NCI-H146 treated with DMSO at 0.1 percent for 48 hours (cell line): Measurements from ENCODE around the gene MLEC.
A peak's percentile ranks its signal among the peaks of the same experiment; 100 is the strongest.

Source experiments
- DNase-seq: peaks from one replicate; lab custom pipeline; 2025; ENCODE audit not compliant: unreplicated experiment; lab: John Stamatoyannopoulos, UW

MLEC gene

DNA sequence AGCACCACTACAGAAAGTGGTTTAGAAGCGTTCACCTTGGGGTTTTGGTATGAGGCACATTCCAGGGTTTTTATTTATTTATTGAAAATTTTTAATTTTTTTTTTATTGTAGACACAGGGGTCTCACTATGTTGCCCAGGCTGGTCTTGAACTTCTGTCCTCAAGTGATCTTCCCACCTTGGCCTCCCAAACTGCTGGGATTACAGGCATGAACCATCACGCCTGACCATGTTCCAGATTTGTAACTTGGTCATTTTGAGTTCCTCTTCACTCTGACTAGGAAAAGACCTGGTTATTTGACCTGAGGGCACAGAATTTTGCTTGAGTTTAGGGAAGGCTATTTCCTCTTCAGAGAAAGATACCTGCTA lies 3.1 kb downstream of the MLEC start:
- DNase-seq: no peak

DNA sequence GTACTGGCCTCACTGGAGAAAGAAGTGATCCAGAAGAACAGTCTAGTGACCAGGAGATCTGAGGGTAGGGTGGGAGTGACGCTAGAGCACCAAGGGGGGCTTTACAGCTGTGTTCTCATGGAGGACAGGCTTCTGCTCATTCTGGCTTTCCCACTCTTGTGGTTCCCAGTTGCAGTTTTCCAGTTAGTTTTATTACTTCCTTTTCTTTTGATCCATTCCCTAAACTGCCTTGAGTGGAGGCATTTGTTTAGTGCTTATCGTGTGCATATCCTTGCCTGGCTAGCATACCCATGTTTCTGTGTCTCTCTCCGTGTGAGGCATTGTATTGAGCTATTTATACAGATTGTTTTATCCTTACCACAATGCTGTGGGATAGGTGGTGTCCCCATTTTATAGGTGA lies 4.0 kb downstream of the MLEC start:
- DNase-seq: no peak

DNA sequence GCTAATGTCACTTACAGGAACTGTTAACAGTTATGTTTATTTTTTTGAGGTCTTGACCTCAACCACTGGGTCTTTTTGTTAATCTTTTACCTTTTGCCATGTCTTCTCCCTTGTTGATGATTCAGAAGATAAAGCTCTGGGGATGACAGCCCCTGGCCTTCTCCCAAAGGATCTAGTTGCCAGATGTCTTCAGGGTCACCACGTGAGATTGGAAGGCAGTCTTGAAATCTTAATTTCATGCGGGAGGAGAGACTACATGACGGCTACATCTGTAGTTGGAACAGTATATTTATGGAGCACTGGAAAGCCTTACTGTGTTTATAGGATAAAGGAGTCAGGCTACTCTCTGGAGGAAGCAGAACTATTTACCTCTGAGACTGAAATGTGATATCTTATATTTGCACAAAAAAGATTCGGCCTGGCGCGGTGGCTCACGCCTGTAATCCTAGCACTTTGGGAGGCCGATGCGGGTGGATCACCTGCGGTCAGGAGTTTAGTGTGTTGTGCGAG lies 5.6 kb downstream of the MLEC start:
- no peak for DNase-seq

DNA sequence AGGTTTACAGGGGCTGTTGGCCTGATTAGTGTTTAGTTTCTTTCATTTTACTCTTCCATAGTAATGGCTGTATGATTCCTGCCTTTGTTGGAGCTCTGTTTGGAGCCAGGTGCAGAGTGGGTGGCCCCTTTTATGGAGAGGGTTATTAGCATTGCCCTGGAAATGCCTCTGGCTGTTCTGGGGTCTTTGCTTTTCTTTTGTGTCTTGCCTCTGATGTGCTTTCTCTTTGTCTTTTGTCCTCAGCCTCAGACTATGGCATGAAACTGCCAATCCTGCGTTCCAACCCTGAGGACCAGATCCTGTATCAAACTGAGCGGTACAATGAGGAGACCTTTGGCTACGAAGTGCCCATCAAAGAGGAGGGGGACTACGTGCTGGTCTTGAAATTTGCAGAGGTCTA lies 6.9 kb downstream of the MLEC start:
- peak; percentile 60 for DNase-seq

DNA sequence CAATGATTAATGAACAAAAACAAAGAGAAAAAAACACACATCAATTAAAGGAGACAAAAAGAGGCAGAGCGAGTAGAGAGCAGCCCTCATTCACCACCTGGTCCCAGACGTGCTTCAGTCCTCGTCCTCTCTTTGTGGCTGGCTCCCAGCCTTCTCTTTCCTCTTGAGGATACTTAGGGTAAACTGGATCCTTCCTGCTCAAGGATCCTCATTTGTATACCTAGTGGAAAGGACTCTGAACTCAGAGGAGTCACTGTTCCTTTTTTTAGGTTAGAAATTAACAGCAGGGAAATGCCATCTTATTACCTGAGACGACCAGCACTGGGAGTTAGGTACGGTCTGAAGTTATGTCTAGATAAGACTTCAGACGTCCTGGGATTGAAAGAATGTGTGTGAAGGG lies 9.7 kb downstream of the MLEC start:
- DNase-seq: no peak

DNA sequence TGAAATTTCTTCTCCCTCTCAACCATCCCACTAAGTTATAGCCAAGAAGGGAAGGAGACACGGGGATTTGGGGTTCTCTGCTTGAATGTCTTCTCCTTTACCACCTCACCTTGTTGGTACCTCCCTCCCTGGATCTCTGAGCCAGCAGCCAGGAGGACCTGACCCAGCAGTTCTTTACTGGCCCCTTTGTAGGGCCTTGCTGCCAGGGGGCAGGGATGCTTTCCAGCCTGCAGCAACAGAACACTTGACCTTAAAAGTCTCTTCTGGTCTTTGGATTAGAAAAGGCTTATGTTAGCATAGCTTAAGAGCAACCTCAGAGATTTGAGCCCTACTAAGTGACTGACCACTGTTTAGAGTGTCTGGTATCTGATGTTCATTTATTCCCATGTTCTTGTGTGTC lies 10.4 kb downstream of the MLEC start:
- DNase-seq: no peak

DNA sequence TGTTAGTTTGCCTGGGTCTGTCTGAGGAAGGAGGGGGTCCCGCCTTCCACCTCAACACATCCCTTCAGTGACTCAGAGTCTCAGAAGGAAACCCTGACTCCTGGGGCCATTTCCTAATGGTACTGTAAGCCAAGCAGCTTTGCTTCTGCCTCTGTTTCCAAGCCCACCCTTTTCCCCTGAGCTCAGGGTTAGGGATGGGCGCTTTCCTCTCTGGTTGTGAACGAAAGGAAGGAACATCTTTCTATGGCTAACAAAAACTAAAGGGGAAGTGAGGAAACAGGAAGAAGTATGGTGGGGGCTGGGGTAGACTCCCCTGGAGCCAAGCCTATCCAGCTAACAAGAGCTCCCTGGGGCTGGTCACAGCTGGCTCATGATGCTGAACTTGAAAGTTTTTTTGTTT lies 11.7 kb downstream of the MLEC start:
- DNase-seq: no peak

DNA sequence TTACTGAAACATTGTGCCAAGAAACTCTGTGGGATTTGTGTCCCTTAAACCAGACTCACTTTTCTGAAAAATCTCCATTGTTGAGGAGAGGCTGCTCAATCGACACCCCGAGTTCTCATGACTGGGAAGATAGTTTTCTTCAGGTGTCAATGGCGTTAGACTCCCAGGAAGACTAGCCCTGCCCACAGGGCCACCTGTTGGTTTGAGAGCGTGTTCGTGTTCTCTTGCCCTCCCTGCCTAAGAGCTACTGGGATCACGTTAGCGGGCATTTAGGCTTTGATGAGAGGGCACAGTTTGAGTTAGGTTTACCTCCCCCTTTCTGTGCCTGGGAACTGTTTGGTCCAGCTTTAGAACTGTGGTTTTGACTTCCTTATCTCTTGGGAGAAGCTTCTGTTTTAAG lies 12.6 kb downstream of the MLEC start:
- DNase-seq: no peak

DNA sequence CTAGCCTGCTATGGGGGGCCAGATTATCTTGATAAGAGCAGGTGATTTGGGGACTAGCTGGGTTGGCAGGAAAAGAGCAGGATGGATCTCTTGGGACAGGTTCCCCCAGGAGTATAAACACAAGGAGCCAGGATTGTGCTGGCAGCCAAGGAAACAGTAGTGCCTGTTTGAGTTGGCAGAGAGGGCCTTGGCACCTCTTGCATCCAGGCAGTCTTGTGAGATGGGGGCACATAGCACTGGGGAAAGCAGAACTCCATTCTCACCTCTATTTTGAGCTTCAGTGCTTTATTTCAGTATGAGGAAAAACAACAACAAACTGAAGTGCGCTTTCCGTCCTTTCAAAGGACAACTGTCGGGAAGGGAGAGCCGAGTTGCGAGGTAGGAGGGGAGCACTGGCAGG lies 13.9 kb downstream of the MLEC start:
- no peak for DNase-seq

DNA sequence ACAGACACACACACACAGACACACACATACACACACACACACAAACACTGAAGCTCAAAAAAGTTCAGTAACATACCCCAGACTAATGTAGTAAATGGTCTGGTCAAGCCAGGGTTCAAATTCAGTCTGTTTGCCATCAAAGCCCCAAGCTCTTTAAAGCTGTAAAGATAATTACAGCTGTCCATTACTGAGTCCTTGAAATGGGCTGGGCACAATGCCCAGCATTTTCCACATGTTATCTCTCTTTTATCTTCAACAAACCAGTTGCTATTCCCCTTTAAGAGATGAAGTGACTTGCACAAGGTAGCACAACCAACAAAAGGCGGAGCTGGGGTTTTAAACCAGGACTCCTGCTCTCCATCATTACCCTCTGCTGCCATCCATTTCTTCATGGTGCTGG lies 15.7 kb downstream of the MLEC start:
- DNase-seq: no peak

DNA sequence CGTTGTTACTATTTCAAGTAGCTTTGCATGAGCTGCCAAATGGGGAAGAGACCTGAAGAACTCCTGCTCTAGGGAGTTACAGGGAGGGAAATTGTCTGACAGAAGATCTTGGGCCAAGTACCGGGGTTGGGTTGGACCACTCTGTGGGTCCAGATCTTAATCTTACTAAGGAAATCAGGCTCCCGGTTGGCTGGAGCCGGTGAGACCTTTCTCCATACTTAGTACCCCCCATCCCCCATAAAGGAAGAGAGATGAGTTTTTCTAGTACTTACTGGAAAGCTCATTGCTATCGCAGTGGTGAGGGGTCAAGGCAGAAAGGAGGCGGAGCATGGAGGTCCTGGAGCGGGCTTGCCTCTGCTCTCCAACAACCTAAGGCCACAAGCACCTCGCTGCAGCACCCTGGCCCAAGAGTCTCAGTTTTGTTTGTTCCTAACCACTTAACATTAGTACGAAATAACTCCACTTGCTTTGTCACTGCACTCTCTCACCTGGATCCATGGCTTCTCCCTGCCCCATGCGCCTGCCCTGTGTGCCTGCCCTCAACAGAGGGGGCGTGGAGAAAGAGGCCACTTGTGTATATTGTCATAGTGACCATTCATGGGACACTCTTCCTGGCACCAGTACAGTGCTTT lies 16.5 kb downstream of the MLEC start:
- DNase-seq: no peak

DNA sequence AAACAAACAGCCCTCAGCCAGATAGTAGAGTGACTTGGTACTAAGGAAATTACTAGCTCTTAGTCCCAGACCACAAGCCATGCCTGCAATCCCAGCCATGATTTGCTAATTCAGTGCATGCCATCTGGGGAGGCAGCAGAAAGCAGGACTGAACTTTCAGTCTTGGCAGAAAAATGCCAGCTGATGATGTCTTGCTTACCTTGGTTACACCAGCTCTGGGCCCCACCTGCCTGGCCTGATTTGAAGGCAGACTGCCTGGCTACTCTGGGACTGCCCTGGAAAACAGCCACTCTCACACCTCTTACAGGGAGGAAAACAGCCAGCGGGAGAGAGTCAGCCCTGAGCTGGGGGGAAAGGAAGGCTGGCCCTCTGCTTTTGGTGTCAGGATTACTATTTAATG lies 18.7 kb downstream of the MLEC start:
- no peak for DNase-seq

DNA sequence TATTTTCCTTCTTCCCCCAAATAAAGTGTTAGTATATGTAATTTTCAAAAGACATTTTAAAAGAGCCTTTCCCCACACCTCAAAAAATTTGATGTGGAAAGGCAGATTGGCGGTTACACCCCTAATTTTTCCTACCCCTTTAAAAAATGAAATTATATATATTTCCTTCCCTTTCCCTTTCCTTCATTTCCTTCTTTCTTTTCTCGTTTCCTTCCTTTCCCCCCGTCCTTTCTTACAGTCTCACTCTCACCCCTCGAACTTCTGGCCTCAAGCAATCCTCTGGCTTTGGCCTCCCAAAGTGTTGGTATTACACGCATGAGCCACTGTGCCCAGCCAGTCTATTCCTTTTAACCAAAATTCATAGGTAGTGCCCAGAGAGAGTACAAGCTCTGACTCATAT lies 19.1 kb downstream of the MLEC start:
- no peak for DNase-seq

DNA sequence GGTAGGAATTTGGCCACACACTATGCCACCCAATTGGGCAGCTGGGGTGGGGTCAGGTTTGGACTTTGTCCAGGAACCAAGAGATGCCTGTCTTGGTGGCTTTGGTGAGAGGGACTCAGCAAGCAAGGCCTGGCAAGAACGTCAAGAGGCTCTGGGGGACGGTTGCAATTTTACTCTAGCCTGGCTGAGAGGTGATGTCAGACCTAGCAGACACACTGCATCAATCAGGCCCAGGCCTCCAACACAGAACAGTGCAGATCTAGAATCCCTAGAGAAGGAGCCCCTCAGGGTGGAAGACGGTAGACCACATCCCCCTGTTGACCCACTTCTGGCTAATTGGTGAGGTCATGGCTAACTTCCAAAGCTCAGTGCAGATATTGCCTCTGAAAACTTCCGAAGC lies 21.7 kb downstream of the MLEC start:
- no peak for DNase-seq

DNA sequence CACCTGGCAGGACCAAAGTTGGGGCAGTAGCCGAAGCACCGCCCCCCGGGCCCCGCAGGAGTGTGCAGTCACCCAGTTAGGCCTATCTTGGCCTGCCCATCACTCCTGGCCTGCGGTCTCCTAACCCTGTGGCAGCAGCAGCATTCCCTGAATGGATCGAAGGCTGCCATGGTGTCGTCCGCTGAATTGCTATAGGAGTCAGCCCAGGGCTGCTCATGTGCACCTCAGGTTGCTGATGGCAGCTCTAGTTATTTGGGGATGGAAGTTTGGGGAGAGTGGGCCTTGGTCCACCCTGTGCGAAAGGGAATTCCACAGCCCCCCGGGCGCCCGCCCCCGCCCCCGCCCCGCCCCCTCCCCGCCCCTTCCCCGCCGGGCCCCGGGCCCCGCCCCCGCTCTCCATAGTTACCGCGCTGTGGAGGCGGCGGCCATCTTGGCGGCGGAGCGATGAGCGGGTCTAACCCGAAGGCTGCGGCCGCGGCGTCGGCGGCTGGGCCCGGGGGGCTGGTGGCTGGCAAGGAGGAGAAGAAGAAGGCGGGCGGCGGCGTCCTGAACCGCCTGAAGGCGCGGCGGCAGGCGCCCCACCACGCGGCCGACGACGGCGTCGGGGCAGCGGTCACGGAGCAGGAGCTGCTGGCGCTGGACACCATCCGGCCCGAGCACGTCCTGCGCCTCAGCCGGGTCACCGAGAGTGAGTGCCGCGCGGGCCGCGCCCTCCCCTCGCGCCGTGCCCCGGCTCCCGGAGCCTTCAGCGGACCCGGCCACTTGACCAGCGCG lies 23.3 kb downstream of the MLEC start, which contains the start of gene UNC119B:
TSS of gene UNC119B (plus strand) at position 428 of the 774 bp plus-strand sequence. CDS start at position 445, 17 bp downstream.
- peak; percentile 31 for DNase-seq

DNA sequence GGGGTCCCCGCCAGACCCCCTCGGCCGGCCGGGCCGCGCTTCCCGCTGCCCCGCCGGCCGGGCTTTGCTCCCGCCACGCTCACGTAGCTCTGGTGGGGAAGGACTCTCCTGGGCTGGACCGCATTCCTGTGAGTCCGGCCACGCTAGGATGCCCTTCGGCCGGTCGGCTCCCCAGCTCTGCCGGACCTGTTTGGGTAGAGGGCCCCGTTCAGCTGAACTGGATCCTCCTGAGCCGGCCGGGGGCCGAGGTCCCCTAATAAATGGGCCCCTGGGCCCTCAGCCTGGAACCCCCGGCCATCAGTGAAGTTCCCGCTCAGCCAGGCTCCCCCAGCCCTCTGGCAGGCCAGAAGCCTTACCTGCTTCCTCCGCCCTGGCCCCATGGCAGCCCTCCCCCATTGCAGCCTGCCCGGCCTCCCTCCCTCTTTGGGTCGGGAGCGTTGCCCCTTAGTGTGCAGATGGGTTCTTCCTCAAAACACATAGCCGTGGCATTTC lies 23.9 kb downstream of the MLEC start:
- peak; percentile 10 for DNase-seq

DNA sequence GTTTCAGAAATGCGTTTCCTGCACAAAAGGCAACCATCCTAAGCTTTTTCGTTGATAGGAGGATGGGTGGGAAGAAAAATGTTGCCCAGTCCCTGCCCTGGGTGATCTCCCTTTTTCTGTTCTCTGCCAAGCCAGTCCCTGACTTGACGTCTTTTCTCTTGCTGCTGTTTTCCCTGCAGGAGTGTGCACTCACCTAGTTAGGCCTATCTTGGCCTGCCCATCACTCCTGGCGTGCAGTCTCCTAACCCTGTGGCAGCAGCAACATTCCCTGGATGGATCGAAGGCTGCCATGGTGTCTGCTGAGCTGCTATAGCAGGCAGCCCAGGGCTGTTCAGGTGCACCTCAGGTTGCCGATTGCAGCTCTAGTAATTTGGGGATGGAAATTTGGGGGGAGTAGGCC lies 24.5 kb downstream of the MLEC start:
- DNase-seq: no peak

DNA sequence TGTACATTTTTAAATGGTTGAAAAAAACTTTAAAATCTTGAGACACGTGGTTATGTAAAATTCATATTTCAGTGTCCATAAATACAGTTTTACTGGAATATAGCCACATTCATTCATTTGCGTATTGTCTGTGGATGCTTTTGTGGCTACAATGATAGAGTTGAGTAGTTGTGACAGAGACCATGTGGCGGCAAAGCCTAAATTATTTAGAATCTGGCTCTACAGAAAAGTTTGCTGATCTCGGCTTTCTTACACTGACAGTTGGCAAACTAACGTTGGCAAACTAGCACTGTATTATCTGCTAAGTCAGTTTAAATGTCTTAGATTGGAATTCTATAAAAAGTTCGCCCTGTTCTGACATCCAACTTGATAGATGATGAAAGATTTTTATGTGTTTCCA lies 25.7 kb downstream of the MLEC start:
- DNase-seq: no peak

DNA sequence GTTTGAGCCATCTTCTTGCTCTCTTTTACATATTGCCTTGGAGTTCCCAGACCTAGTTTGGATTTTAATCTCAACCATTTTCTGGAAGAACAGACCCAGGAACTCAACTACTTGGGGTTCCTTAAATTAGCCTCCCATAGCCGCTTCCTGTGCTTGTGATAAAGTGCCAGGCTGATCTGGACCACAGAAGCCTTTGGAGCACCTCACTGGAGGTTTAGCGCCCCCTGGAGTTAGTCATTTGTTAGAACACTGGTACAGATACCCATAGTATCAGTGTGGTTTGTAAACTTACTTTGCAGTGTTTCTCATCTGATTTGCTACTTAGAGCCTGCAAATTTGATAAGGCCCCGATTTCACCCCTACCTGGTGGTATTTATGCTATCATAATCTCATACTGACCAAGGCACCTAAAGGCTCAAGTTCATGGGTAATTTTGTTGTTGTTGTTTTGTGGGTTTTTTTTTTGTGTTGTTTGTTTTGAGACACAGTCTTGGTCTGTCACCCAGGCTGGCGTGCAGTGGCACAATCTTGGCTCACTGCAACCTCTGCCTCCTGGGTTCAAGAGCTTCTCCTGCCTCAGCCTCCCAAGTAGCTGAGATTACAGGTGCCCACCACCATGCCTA lies 27.0 kb downstream of the MLEC start:
- DNase-seq: peak; percentile 61

DNA sequence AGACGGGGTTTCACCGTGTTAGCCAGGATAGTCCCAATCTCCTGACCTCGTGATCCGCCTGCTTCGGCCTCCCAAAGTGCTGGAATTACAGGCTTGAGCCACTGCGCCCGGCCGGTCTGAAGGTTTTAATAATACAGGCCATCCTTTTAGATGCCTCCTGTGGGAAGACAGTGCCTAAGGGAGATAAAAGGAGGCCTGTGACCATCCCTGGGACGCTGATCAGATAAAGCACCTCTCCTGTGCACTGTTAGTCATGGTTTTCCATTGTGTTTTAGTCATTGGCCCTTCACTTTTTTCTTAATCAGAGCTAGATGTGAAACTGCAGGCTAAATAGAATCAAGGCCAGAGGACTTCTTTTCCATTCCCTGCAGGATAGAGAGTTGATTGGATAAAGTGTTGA lies 31.1 kb downstream of the MLEC start:
- DNase-seq: no peak

DNA sequence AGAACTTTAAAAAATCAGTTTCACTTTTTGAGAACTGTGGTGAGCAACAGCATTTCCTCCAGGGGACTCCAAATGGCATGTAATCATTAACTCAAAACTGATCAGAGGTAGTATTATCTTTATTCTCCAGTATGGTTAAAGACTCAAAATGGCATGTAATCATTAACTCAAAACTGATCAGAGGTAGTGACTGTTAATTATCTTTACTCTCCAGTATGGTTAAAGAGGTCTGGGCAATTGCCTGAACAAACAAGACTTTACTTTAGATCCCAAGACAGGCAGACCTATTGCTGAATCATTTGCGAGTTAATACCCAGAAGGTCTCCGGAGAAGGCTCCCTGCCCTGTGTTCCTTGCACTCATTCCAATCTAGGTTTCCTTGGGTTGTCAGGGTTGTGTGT lies 32.1 kb downstream of the MLEC start:
- no peak for DNase-seq
